IMR-90 (cell line): Measurements from ENCODE around the gene PPHLN1. TPM values are rescaled to one million over a fixed set of nuclear protein-coding genes. Genes with fewer than 3 reads are reported as not detected.

Source experiments
- ATAC-seq: fragments of 200-7000 bp; cut with Tn5 transposase; 2 replicates; pipeline ENCODE4 v1.9.1; 2020; ENCODE audit warnings: low read depth, mild to moderate bottlenecking, moderate library complexity
- BruUV-seq: library from RNA; stranded (reverse); fragments of 400-500 nt; replicated peaks from 2 replicates; lab custom pipeline; 2021; lab: Mats Ljungman, UMichigan
- CTCF ChIA-PET: fragments of 300-600 bp; formaldehyde crosslinking; extraction: SDS; loops from one replicate; lab custom pipeline; 2021; ENCODE audit warnings: antibody characterized with exemption; lab: Yijun Ruan, JAX
- POLR2A ChIA-PET: fragments of 300-600 bp; sonication (Branson Sonifier 250); formaldehyde crosslinking; loops from one replicate; lab custom pipeline; 2022; ENCODE audit warnings: antibody characterized with exemption; ENCODE audit not compliant: unreplicated experiment; lab: Charles Lee
- DNase-seq: peaks from one replicate; pipeline ENCODE4 v3.0.0; 2013
- H2AFZ ChIP-seq: replicated peaks from 2 replicates; pipeline ENCODE3; 2013; ENCODE audit warnings: low read length, mild to moderate bottlenecking; ENCODE audit not compliant: poor library complexity
- H2AK5ac ChIP-seq: 2 replicates; pipeline ENCODE4 v1.6.1; 2013; ENCODE audit warnings: low read depth, low read length, inconsistent platforms
- H2AK9ac ChIP-seq: replicated peaks from 2 replicates; pipeline ENCODE3; 2013; ENCODE audit warnings: mild to moderate bottlenecking, low read depth, low read length, moderate library complexity; ENCODE audit not compliant: poor library complexity
- H2BK120ac ChIP-seq: 2 replicates; pipeline ENCODE4 v1.6.1; 2013; ENCODE audit warnings: low read depth, low read length, inconsistent platforms
- H2BK15ac ChIP-seq: 3 replicates; pipeline ENCODE4 v1.6.1; 2013; ENCODE audit warnings: low read depth, low read length, inconsistent platforms
- H2BK20ac ChIP-seq: 2 replicates; pipeline ENCODE4 v1.6.1; 2013; ENCODE audit warnings: low read depth, mild to moderate bottlenecking, inconsistent platforms, low read length, moderate library complexity
- H2BK5ac ChIP-seq: 2 replicates; pipeline ENCODE4 v1.6.1; 2013; ENCODE audit warnings: mild to moderate bottlenecking, low read depth, low read length, inconsistent platforms; ENCODE audit not compliant: poor library complexity, severe bottlenecking
- H3K14ac ChIP-seq: replicated peaks from 2 replicates; pipeline ENCODE4 v1.6.1; 2013; ENCODE audit warnings: low read depth, low read length, inconsistent platforms
- H3K18ac ChIP-seq: 2 replicates; pipeline ENCODE4 v1.6.1; 2013; ENCODE audit warnings: low read depth, low read length, control low read depth
- H3K23ac ChIP-seq: 2 replicates; pipeline ENCODE4 v1.6.1; 2013; ENCODE audit warnings: low read depth, low read length, inconsistent platforms
- H3K27ac ChIP-seq: 2 replicates; pipeline ENCODE4 v1.5.1; 2013; ENCODE audit warnings: mild to moderate bottlenecking, control low read depth, low read length; ENCODE audit not compliant: insufficient read depth
- H3K27me3 ChIP-seq: 2 replicates; pipeline ENCODE4 v1.6.1; 2013; ENCODE audit warnings: low read length; ENCODE audit not compliant: control insufficient read depth, insufficient read depth
- H3K36me3 ChIP-seq: 2 replicates; pipeline ENCODE4 v1.6.1; 2013; ENCODE audit warnings: low read length, mixed read lengths; ENCODE audit not compliant: control insufficient read depth, insufficient read depth
- H3K4ac ChIP-seq: 2 replicates; pipeline ENCODE4 v1.6.1; 2013; ENCODE audit warnings: low read depth, low read length, inconsistent platforms
- H3K4me1 ChIP-seq: 2 replicates; pipeline ENCODE4 v1.6.1; 2013; ENCODE audit warnings: low read length, mixed read lengths; ENCODE audit not compliant: control insufficient read depth, insufficient read depth
- H3K4me2 ChIP-seq: 2 replicates; pipeline ENCODE4 v1.6.1; 2013; ENCODE audit warnings: low read depth, mild to moderate bottlenecking, control low read depth, low read length, moderate library complexity
- H3K4me3 ChIP-seq: 2 replicates; pipeline ENCODE4 v1.5.1; 2013; ENCODE audit warnings: low read depth, mild to moderate bottlenecking, control low read depth, low read length, moderate library complexity; ENCODE audit not compliant: insufficient read depth
- H3K56ac ChIP-seq: 2 replicates; pipeline ENCODE4 v1.6.1; 2013; ENCODE audit warnings: low read length, inconsistent platforms; ENCODE audit not compliant: insufficient read depth; ENCODE audit errors: extremely low read depth
- H3K79me1 ChIP-seq, 2 experiments: 2 replicates each; pipeline ENCODE4 v1.6.1; 2013; ENCODE audit warnings: low read length in 2 of 2, inconsistent platforms in 1 of 2, low read depth in 1 of 2
- H3K9ac ChIP-seq: 2 replicates; pipeline ENCODE4 v1.6.1; 2013; ENCODE audit warnings: low read depth, low read length, control low read depth
- H3K9me1 ChIP-seq: 2 replicates; pipeline ENCODE4 v1.6.1; 2013; ENCODE audit warnings: low read length, inconsistent platforms; ENCODE audit not compliant: insufficient read depth
- H3K9me3 ChIP-seq: 2 replicates; pipeline ENCODE4 v1.6.1; 2013; ENCODE audit warnings: low read length; ENCODE audit not compliant: control insufficient read depth, insufficient read depth
- H4K20me1 ChIP-seq: 2 replicates; pipeline ENCODE4 v1.6.1; 2013; ENCODE audit warnings: low read length, inconsistent platforms; ENCODE audit not compliant: insufficient read depth
- H4K5ac ChIP-seq: 2 replicates; pipeline ENCODE4 v1.6.1; 2013; ENCODE audit warnings: mild to moderate bottlenecking, low read depth, low read length, control low read depth
- H4K8ac ChIP-seq, 2 experiments: 2 replicates each; pipeline ENCODE4 v1.6.1; 2013; ENCODE audit warnings: low read depth in 2 of 2, low read length in 2 of 2, control low read depth in 1 of 2, inconsistent platforms in 1 of 2
- H4K91ac ChIP-seq: 2 replicates; pipeline ENCODE4 v1.6.1; 2013; ENCODE audit warnings: low read depth, low read length, inconsistent platforms; ENCODE audit not compliant: insufficient read depth
- MAFK ChIP-seq: IDR thresholded peaks from 2 replicates; pipeline ENCODE4 v1.6.1; 2012; ENCODE audit warnings: low read depth, low read length, improper control_type of control experiment
- RAD21 ChIP-seq: IDR thresholded peaks from 2 replicates; pipeline ENCODE4 v1.6.1; 2012; ENCODE audit warnings: low read length, improper control_type of control experiment
- RCOR1 ChIP-seq: IDR thresholded peaks from 2 replicates; pipeline ENCODE4 v1.6.1; 2012; ENCODE audit warnings: mild to moderate bottlenecking, low read length, improper control_type of control experiment; ENCODE audit not compliant: insufficient replicate concordance
- WGBS, 2 experiments: methylation state at CpG; one replicate each; pipeline versions ENCODE4 v1.1.5 to v1.1.7; 2013; ENCODE audit warnings: missing lambda C conversion rate in 2 of 2; ENCODE audit not compliant: insufficient read length in 1 of 2; ENCODE audit errors: extremely low coverage in 2 of 2; 5-methylcytosine and 5-hydroxymethylcytosine counted together
- dilution Hi-C: fragments of 300-500 bp; cut with HindIII; formaldehyde crosslinking; loops from one replicate; pipeline ENCODE4 v1.14.3; 2018; ENCODE audit warnings: low sequenced_read_pairs; ENCODE audit not compliant: unreplicated experiment
- in situ Hi-C: fragments of 300-500 bp; cut with MboI; formaldehyde crosslinking; loops from 3 replicates; pipeline ENCODE4 v1.14.3; 2019; ENCODE audit warnings: low sequenced_read_pairs, inconsistent platforms, mixed read lengths
- intact Hi-C: fragments of 100-400 bp; cut with micrococcal nuclease; formaldehyde crosslinking; loops from 2 replicates; pipeline ENCODE4 v1.10.0; 2022
- polyA plus RNA-seq, 3 experiments: library from polyadenylated mRNA; depleted of rRNA; stranded (reverse); fragments of >200 nt; gene quantifications; 2 replicates each; pipeline ENCODE4 v1.2.3, GENCODE V29; 2012; ENCODE audit warnings: low replicate concordance in 1 of 3
- total RNA-seq: library from RNA; depleted of rRNA; stranded (reverse); fragments of >200 nt; gene quantifications from 2 replicates; pipeline ENCODE4 v1.2.3, GENCODE V29; 2012

PPHLN1 gene
- total and polyA plus RNA-seq, 2 of the 4 experiments (the other 2 are of a cell fraction), result 50.7 to 54.3 TPM

GRCh38 chr12:42325326-42325652 is 678 bp upstream of the PPHLN1 start:
- ChIA-PET POLR2A (no interaction called here), CTCF (no interaction called here)
- no peak for TF ChIP-seq RCOR1
- TF ChIP-seq RAD21, result no peak
- peak; percentile 42; the same call in 1 of the 2 replicates for TF ChIP-seq MAFK
- Histone ChIP-seq H2BK20ac (no peak overlapping the region), H2BK15ac (no peak overlapping the region), H3K36me3 (peaks cover 4% of the 10 kb centered on the region), H2AK5ac (no peak overlapping the region), H4K5ac (peak overlapping the region; percentile 94; the same call in 1 of the 2 replicates), H2AFZ (no peak overlapping the region), H3K56ac (peak overlapping the region; percentile 69), H3K9me1 (peaks cover 6% of the 10 kb centered on the region; the same call in 1 of the 2 replicates), H3K4me2 (peak overlapping the region; percentile 96), H4K20me1 (peaks cover 6% of the 10 kb centered on the region; the same call in 1 of the 2 replicates), H4K91ac (no peak overlapping the region), H3K4me3 (peak overlapping the region; percentile 97), H3K14ac (peak overlapping the region; percentile 89; the same call in 1 of the 2 replicates), H3K27me3 (no peaks in the 10 kb centered on the region), H3K4me1 (peaks cover 2% of the 10 kb centered on the region; the same call in 1 of the 2 replicates), H2BK120ac (no peak overlapping the region), H3K18ac (peak overlapping the region; percentile 81; the same call in 1 of the 2 replicates), H3K23ac (peak overlapping the region; percentile 54), H3K79me1 (peaks cover 16 to 36% of the 10 kb centered on the region in 2 experiments; a peak in 3 of 4 replicates), H2AK9ac (no peak overlapping the region), H2BK5ac (no peak overlapping the region), H4K8ac (peak overlapping the region; percentile 92 to 99), H3K9me3 (no peaks in the 10 kb centered on the region), H3K4ac (peak overlapping the region; percentile 93; the same call in 1 of the 2 replicates), H3K27ac (peak overlapping the region; percentile 85; the same call in 1 of the 2 replicates), H3K9ac (peak overlapping the region; percentile 97)
- dilution Hi-C loops (no loop called here), in situ Hi-C loops (loop anchor here (5.0 to 25.0 kb wide), 3 partner anchors 90 to 962 kb away; partner anchors contain the start of gene YAF2), intact Hi-C loops (no loop called here)
- no CpG with 5 or more reads among the region's 7 CpGs for WGBS, 2 experiments
- DNase-seq (no peak), ATAC-seq (no peak)
- BruUV-seq, result no TSS peak
